Fibroblast of lung (primary cell): ENCODE results near the gene ZNF346. TPM values are rescaled to one million over a fixed set of nuclear protein-coding genes. Genes with fewer than 3 reads are reported as not detected.

ENCODE experiments used
- DNase-seq, 2 donors: peaks; one replicate each; pipeline versions ENCODE4 v3.0.0 to v3.0.0-alpha.2; 2010; ENCODE audit warnings: low read depth in 2 of 2
- H2AFZ ChIP-seq: 2 replicates; pipeline ENCODE4 v1.5.1; 2012; ENCODE audit warnings: low read length, control low read depth, inconsistent platforms
- H3K27ac ChIP-seq: 2 replicates; pipeline ENCODE4 v1.5.1; 2011; ENCODE audit warnings: low read length, control low read depth; ENCODE audit not compliant: insufficient read depth
- H3K27me3 ChIP-seq: 2 replicates; pipeline ENCODE4 v1.5.1; 2011; ENCODE audit warnings: mild to moderate bottlenecking, low read length; ENCODE audit not compliant: control insufficient read depth, insufficient read depth
- H3K36me3 ChIP-seq: 2 replicates; pipeline ENCODE4 v1.5.1; 2011; ENCODE audit warnings: low read length; ENCODE audit not compliant: control insufficient read depth, insufficient read depth
- H3K4me1 ChIP-seq: 2 replicates; pipeline ENCODE4 v1.5.1; 2011; ENCODE audit warnings: low read length; ENCODE audit not compliant: control insufficient read depth, insufficient read depth; ENCODE audit errors: extremely low read depth
- H3K4me2 ChIP-seq: 2 replicates; pipeline ENCODE4 v1.5.1; 2011; ENCODE audit warnings: low read length, control low read depth; ENCODE audit not compliant: insufficient read depth; ENCODE audit errors: extremely low read depth
- H3K4me3 ChIP-seq, 4 experiments: fragments of 200-600 bp in 1 of 4; sonication (generic) in 1 of 4; replicated peaks in 1 of 4; 2 replicates each; pipeline ENCODE4 v1.5.1; 2011 to 2016; ENCODE audit warnings: low read length in 4 of 4, low read depth in 3 of 4, mild to moderate bottlenecking in 3 of 4, control low read depth in 2 of 4, inconsistent platforms in 1 of 4, mixed read lengths in 1 of 4; ENCODE audit not compliant: insufficient read depth in 1 of 4; ENCODE audit errors: control extremely low read depth in 1 of 4
- H3K79me2 ChIP-seq: 2 replicates; pipeline ENCODE4 v1.5.1; 2012; ENCODE audit warnings: mild to moderate bottlenecking, low read length, inconsistent platforms; ENCODE audit not compliant: control insufficient read depth, insufficient read depth
- H3K9ac ChIP-seq: 2 replicates; pipeline ENCODE4 v1.5.1; 2011; ENCODE audit warnings: mild to moderate bottlenecking, low read length, control low read depth; ENCODE audit not compliant: insufficient read depth
- H3K9me3 ChIP-seq: 2 replicates; pipeline ENCODE4 v1.5.1; 2012; ENCODE audit warnings: low read depth, low read length; ENCODE audit not compliant: control insufficient read depth, insufficient read depth
- H4K20me1 ChIP-seq: 2 replicates; pipeline ENCODE4 v1.5.1; 2011; ENCODE audit warnings: low read length; ENCODE audit not compliant: control insufficient read depth, insufficient read depth; ENCODE audit errors: extremely low read depth
- CTCF ChIP-seq, 2 donors: IDR thresholded peaks in 1 of 2; conservative IDR thresholded peaks in 1 of 2; 1 replicate in 1 of 2; 2 replicates in 1 of 2; pipeline ENCODE4 v1.5.1; 2011 to 2012; ENCODE audit warnings: low read length in 2 of 2, control low read depth in 1 of 2, inconsistent platforms in 1 of 2, low read depth in 1 of 2, mild to moderate bottlenecking in 1 of 2
- EZH2 ChIP-seq: IDR thresholded peaks from 2 replicates; pipeline ENCODE4 v1.5.1; 2012; ENCODE audit warnings: low read length, control low read depth, mild to moderate bottlenecking; ENCODE audit errors: missing control alignments
- polyA plus RNA-seq, 2 donors: library from polyadenylated mRNA; depleted of rRNA in 1 of 2; stranded (reverse) in 1 of 2; unstranded in 1 of 2; fragments of >200 nt; gene quantifications; 2 replicates each; pipeline ENCODE4 v1.2.1, GENCODE V29; 2011 to 2012; ENCODE audit warnings: missing spikeins in 1 of 2
- total RNA-seq: library from RNA; depleted of rRNA; stranded (reverse); fragments of >200 nt; gene quantifications from 2 replicates; pipeline ENCODE4 v1.2.1, GENCODE V29; 2014

Gene ZNF346
- total and polyA plus RNA-seq, 2 donors (not counting 1 experiment from before 2014, with no cell fraction given) = 14.0 to 14.9 TPM

DNA sequence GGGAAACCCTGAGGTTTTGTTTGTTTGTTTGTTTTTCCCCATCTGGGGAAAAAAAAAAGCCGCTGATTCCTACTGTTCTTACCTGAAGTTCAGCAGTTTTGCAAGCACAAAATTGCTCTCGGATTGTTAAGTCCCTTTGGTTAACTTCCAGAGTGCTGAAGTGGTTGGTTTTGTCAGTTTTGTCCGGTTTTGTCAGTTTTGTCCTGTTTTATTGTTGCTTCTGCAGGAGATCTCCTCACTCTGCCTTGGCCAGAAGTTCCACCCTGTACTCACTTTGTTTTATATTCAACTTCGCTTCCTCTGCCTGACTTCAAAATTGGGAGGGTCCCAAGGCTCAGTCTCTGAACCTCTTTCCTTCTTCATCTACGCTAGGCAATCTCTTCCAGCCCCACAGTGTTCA lies 14.4 kb downstream of the ZNF346 start:
- Histone ChIP-seq H3K36me3 (no peaks in the 10 kb centered on the region), H4K20me1 (no peaks in the 10 kb centered on the region)

DNA sequence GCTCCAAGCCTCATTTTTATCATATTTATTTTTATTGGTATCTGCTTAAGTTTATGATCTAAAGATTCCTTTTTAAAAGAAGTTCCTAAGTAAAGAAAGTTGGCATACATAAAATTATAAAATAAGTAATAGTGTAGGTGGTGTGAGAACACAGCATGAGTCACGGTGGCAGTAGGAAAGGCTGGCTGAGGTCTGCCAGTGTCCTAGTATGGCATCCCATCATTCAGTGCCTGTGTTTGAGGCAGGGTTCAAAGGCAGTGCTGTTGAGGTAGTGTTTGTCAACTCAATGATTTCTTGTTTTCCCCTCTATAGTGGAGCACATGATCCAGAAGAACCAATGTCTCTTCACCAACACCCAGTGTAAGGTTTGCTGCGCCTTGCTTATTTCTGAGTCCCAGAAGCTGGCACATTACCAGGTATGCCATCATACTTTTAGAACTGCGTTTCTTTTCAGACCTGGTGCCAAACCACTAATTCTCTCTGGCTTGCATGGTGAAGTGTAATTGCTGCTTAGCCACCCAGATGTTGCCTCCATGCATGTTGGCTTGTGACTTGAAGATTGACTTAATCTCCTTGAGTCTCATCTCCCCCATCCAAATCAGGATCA lies 18.4 kb downstream of the ZNF346 start:
- H3K27me3 ChIP-seq = no peaks in the 10 kb centered on the region
- H3K4me2 ChIP-seq = no peak overlapping the region
- no peak overlapping the region for H3K9ac ChIP-seq
- H3K4me1 ChIP-seq = no peaks in the 10 kb centered on the region
- no peak overlapping the region for H3K27ac ChIP-seq
- H3K79me2 ChIP-seq = no peaks in the 10 kb centered on the region
- no peak overlapping the region for H3K4me3 ChIP-seq
- H4K20me1 ChIP-seq = no peaks in the 10 kb centered on the region
- DNase-seq = peak; percentile 49 to 79
- H3K9me3 ChIP-seq = no peaks in the 10 kb centered on the region
- no peak overlapping the region for H2AFZ ChIP-seq
- no peak for TF ChIP-seq EZH2
- no peak for TF ChIP-seq CTCF (conservative IDR thresholded peaks at IDR 0.05 in 1 of 2, IDR thresholded peaks at IDR 0.05 in 1 of 2; ENCODE audit: low read depth in 1 of 2, low read length in 2 of 2)
- H3K36me3 ChIP-seq = peaks cover 2% of the 10 kb centered on the region

More for the DNA sequence above, 14.4 kb downstream of the ZNF346 start:
- no peak overlapping the region for H3K27ac ChIP-seq
- TF ChIP-seq EZH2 = no peak
- no peaks in the 10 kb centered on the region for H3K9me3 ChIP-seq
- H3K4me3 ChIP-seq = no peak overlapping the region
- H2AFZ ChIP-seq = no peak overlapping the region
- no peaks in the 10 kb centered on the region for H3K4me1 ChIP-seq
- H3K4me2 ChIP-seq = no peak overlapping the region
- no peak for DNase-seq
- H3K27me3 ChIP-seq = no peaks in the 10 kb centered on the region
- H3K9ac ChIP-seq = no peak overlapping the region
- H3K79me2 ChIP-seq = no peaks in the 10 kb centered on the region

GRCh38 chr5:177041936-177042335 lies 19.4 kb downstream of the ZNF346 start:
- H3K4me1 ChIP-seq = no peaks in the 10 kb centered on the region
- no peak overlapping the region for H3K9ac ChIP-seq
- no peaks in the 10 kb centered on the region for H4K20me1 ChIP-seq
- H3K27me3 ChIP-seq = no peaks in the 10 kb centered on the region
- H3K4me3 ChIP-seq = no peak overlapping the region
- TF ChIP-seq CTCF (conservative IDR thresholded peaks at IDR 0.05 in 1 of 2, IDR thresholded peaks at IDR 0.05 in 1 of 2; ENCODE audit: low read depth in 1 of 2, low read length in 2 of 2) = no peak
- TF ChIP-seq EZH2 = no peak
- peaks cover 2% of the 10 kb centered on the region for H3K36me3 ChIP-seq
- no peak overlapping the region for H2AFZ ChIP-seq
- no peak overlapping the region for H3K27ac ChIP-seq
- no peaks in the 10 kb centered on the region for H3K9me3 ChIP-seq
- H3K79me2 ChIP-seq = no peaks in the 10 kb centered on the region
- no peak for DNase-seq
- H3K4me2 ChIP-seq = no peak overlapping the region
